Motor neuron (in vitro differentiated cells): ENCODE measurements around the gene TMCC1. TPM values are rescaled to one million over a fixed set of nuclear protein-coding genes. Genes with fewer than 3 reads are reported as not detected.

ENCODE experiments used
- ATAC-seq, 8 experiments: fragments of 200-7000 bp; cut with Tn5 transposase; replicated peaks in 6 of 8; 2 replicates each; pipeline ENCODE4 v1.8.0; 2021; ENCODE audit warnings: mild to moderate bottlenecking in 8 of 8, moderate library complexity in 8 of 8
- H3K27ac ChIP-seq, 2 donors: fragments of 250-450 bp; sonication (Bioruptor Pico); 2 replicates each; pipeline ENCODE4 v1.9.0; 2021; ENCODE audit warnings: antibody characterized with exemption in 2 of 2, mild to moderate bottlenecking in 2 of 2, moderate library complexity in 1 of 2
- H3K4me1 ChIP-seq, 2 donors: fragments of 250-450 bp; sonication (Bioruptor Pico); replicated peaks in 1 of 2; 2 replicates each; pipeline ENCODE4 v1.6.1; 2021; ENCODE audit warnings: antibody characterized with exemption in 2 of 2, mild to moderate bottlenecking in 2 of 2, moderate library complexity in 1 of 2
- H3K4me3 ChIP-seq, 5 donors: fragments of 250-450 bp; sonication (Bioruptor Pico); 2 replicates each; pipeline ENCODE4 v1.9.0; 2021; ENCODE audit warnings: antibody characterized with exemption in 5 of 5, mild to moderate bottlenecking in 5 of 5, moderate library complexity in 4 of 5
- WGBS, 10 experiments: fragments of 450-650 bp; shearing (Covaris generic); methylation state at CpG; one replicate each; pipeline ENCODE4 v1.0.0; 2022; 5-methylcytosine and 5-hydroxymethylcytosine counted together
- in situ Hi-C, 9 experiments: fragments of 400-800 bp; cut with MboI; loops; one replicate each; pipeline ENCODE4 v1.15.0; 2021; ENCODE audit warnings: low sequenced_read_pairs in 9 of 9, low pct_unique_long_range_greater_than_20kb in 2 of 9; ENCODE audit not compliant: unreplicated experiment in 9 of 9
- total RNA-seq, 8 experiments: library from RNA; unstranded; fragments of 300-600 nt; gene quantifications; 2 replicates each; pipeline versions ENCODE4 v1.2.3 to v1.2.4, GENCODE V29; 2022

Gene TMCC1
- total RNA-seq, 8 experiments from 2014 or later: 20.0 to 53.2 (median 33.8) TPM

DNA sequence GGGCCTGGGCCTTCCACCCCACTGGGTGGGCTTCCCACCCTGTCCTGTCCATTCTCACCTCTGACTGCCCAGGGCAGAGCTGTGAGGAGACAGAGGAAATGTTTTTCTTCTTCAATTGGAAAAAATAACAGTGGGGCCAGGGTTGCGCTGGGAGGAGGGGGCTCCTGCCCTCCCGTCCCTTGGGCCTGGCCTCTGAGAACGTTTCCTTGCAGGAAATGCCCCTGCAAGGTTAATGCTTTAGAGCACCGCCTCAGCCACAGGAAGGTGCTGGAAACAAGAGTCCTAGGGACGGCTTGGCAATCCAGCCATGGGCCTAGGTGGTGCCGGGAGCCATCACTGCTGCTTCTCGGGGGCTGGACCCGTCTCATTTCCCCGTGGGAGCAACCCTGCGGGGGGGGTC, 283.2 kb downstream of the TMCC1 start:
- in situ Hi-C loops: loop anchor here in 1 of 9 experiments (25.0 kb wide), 1 partner anchor 123 kb away; no protein-coding TSS in a partner anchor
- Histone ChIP-seq H3K4me1 (peaks cover 0 to 21% of the 10 kb centered on the region in 2 donors), H3K27ac (no peak overlapping the region), H3K4me3 (no peak overlapping the region)
- WGBS, 10 experiments: 47 to 80% (median 53%) methylated on average over 3 of the region's 10 CpGs; no CpG with 5 or more reads in 7 of the 10 experiments
- ATAC-seq: no peak

GRCh38 chr3:129609591-129610182, 283.8 kb downstream of the TMCC1 start:
- ATAC-seq: no peak
- Histone ChIP-seq H3K4me3 (no peak overlapping the region), H3K27ac (no peak overlapping the region), H3K4me1 (peaks cover 0 to 23% of the 10 kb centered on the region in 2 donors)
- in situ Hi-C loops: loop anchor here in 1 of 9 experiments (25.0 kb wide), 1 partner anchor 122 kb away; no protein-coding TSS in a partner anchor
- WGBS, 10 experiments: 60 to 100% (median 72%) methylated on average over 1 to 3 of the region's 3 CpGs; no CpG with 5 or more reads in 2 of the 10 experiments

GRCh38 chr3:129608936-129609590, 284.4 kb downstream of the TMCC1 start:
- Histone ChIP-seq H3K4me1 (peaks cover 0 to 27% of the 10 kb centered on the region in 2 donors), H3K4me3 (no peak overlapping the region), H3K27ac (no peak overlapping the region)
- 50 to 83% (median 77%) methylated on average over 1 to 3 of the region's 4 CpGs; no CpG with 5 or more reads in 6 of the 10 experiments for WGBS, 10 experiments
- in situ Hi-C loops: loop anchor here in 1 of 9 experiments (25.0 kb wide), 1 partner anchor 122 kb away; no protein-coding TSS in a partner anchor
- ATAC-seq: no peak

DNA sequence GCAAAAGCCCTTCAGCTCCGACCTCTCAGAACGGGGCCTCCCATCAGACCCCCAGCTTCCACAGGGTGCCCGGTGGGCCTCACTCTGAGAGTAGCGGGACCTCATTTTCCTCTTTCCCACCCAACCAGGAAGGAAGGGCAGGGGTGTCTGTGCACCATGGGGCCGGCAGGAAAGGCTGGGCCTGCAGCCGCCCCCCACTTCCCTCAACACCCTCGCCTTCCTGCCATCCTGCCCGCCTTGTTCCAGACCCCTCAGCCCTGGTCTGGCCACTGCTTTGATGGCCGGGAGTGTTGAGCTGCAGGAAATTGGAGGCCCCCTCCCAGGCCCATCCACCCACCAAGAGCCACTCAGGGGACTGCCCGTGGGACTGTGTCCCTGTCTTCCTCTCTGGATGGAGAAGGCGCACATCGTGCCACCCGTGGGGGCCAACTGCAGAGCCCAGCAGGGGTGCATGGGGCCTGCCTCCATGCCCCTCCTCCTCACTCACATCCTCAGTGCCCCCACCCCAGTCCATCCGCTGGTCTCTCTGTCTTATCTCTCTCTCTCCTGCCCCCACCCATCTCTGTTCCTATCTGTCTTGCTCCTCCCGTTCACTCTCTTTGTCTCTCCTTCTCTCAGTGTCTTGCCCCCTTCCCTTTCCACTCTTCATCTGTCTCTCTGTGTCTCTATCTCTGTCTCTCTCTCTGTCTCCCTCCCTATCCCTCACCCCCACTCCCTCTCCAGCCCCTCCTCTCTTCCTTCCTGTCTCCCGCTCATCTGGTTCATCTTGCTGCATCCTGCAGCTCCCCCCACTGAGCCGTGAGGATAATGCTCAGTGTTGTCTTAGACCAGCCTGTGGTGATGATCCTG, 285.2 kb downstream of the TMCC1 start:
- ATAC-seq: peak in 5 of 8 experiments; percentile 8 to 24 (median 21)
- H3K4me3 ChIP-seq: no peak overlapping the region
- no peak overlapping the region for H3K27ac ChIP-seq
- peaks cover 3 to 34% of the 10 kb centered on the region in 2 donors for H3K4me1 ChIP-seq
- 100% methylated on average over 3 of the region's 17 CpGs; no CpG with 5 or more reads in 9 of the 10 experiments for WGBS, 10 experiments
- in situ Hi-C loops: loop anchor here in 1 of 9 experiments (25.0 kb wide), 1 partner anchor 121 kb away; no protein-coding TSS in a partner anchor

GRCh38 chr3:129607391-129608068, 286.0 kb downstream of the TMCC1 start:
- WGBS, 10 experiments: 89% methylated on average over 5 of the region's 18 CpGs; no CpG with 5 or more reads in 9 of the 10 experiments
- in situ Hi-C loops: loop anchor here in 1 of 9 experiments (25.0 kb wide), 1 partner anchor 120 kb away; no protein-coding TSS in a partner anchor
- H3K4me3 ChIP-seq: peak overlapping the region in 1 of 5 donors; percentile 46
- peaks cover 8 to 38% of the 10 kb centered on the region in 2 donors for H3K4me1 ChIP-seq
- no peak for ATAC-seq
- H3K27ac ChIP-seq: peak overlapping the region in 1 of 2 donors; percentile 1

DNA sequence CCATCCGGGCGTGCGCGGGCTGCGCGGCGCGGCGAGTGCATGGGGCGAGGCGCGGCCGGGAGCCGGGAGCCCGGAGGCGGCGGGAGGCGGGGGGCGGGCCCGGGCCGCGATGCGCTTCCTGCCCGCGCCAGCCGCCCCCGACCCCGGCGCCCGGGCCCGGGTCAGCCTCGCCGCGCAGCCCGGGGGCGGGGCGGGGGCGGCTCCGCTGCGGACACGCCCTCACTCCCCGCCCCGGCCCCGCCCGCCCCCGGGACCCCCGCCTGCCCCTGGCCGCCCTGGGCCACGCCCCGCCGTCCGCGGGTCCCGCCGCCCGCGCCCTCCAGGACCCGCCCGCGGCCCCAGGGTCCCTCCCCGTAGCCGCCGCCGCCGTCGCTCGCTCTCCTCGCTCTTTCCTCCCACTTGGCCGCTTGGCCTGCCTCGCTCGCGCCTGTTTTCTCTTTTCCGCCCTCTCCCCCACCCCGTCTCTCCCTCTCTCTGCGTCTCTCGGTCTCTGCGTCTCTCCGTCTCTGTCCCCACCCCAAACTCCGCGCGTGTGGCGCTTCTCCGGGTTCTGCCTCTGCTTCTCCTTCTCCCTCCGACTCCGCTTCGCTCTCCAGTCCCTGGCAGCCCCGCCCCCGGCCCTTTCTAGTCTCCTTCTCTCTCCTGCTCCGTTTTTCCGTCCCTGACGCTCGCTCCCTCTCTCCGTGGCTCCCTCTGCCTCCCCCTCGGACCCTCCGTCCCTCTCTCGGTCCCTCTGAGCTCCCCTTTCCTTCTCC, 286.7 kb downstream of the TMCC1 start, which contains the start of gene PLXND1:
Gene PLXND1, minus strand, starts transcription at position 41 of the 755 bp plus-strand sequence. Its CDS starts 37 bp downstream, at position 4.
- Histone ChIP-seq H3K4me1 (peaks cover 8 to 31% of the 10 kb centered on the region in 2 donors), H3K27ac (peak within 1 kb of the TSS in 1 of 2 donors; percentile 1), H3K4me3 (peak within 1 kb of the TSS; percentile 18 to 46 (median 36))
- WGBS, 10 experiments: no CpG with 5 or more reads among the region's 96 CpGs
- in situ Hi-C loops: loop anchor here in 1 of 9 experiments (25.0 kb wide), 1 partner anchor 120 kb away; no protein-coding TSS in a partner anchor
- ATAC-seq: peak; percentile 34 to 75 (median 65)

- no peak overlapping the region for H3K27ac ChIP-seq
- in situ Hi-C loops: loop anchor here in 1 of 9 experiments (25.0 kb wide), 1 partner anchor 119 kb away; no protein-coding TSS in a partner anchor
- peak; percentile 1 to 32 (median 11) for ATAC-seq
- H3K4me1 ChIP-seq: peaks cover 8 to 28% of the 10 kb centered on the region in 2 donors
- peak overlapping the region; percentile 18 to 46 (median 36) for H3K4me3 ChIP-seq
- 0 to 4% (median 2%) methylated on average over 2 to 44 of the region's 98 CpGs; no CpG with 5 or more reads in 4 of the 10 experiments for WGBS, 10 experiments
These were observed 287.4 kb downstream of the TMCC1 start for GRCh38 chr3:129605922-129606635.

- peak; percentile 6 to 50 (median 26) for ATAC-seq
- 0 to 27% (median 2%) methylated on average over 1 to 11 of the region's 98 CpGs; no CpG with 5 or more reads in 5 of the 10 experiments for WGBS, 10 experiments
- in situ Hi-C loops: loop anchor here in 1 of 9 experiments (25.0 kb wide), 1 partner anchor 118 kb away; no protein-coding TSS in a partner anchor
- Histone ChIP-seq H3K27ac (no peak overlapping the region), H3K4me3 (peak overlapping the region; percentile 18 to 46 (median 36)), H3K4me1 (peaks cover 8 to 27% of the 10 kb centered on the region in 2 donors)
These were observed 288.1 kb downstream of the TMCC1 start for GRCh38 chr3:129605203-129605921.

DNA sequence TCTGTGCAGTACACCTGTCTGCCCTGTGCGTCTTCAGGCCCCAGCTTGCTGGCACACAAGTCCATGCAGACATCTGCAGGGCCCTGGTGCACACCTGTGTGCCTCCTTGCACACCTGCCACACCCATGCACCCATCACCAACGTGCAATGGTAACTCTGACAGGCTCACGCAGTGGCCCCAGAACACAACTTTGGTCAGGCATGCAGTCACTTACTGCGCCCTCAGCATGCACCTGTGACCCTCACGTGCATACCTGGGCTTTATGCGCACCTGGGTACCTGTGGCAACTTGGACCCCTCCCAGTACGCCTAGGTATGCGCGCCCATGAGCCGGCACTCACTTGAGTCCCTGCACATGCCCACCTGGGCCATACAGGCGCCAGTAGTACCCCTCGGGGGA, 288.7 kb downstream of the TMCC1 start:
- ATAC-seq: no peak
- in situ Hi-C loops: loop anchor here in 1 of 9 experiments (25.0 kb wide), 1 partner anchor 117 kb away; no protein-coding TSS in a partner anchor
- 25 to 80% (median 40%) methylated on average over 1 to 6 of the region's 12 CpGs; no CpG with 5 or more reads in 5 of the 10 experiments for WGBS, 10 experiments
- Histone ChIP-seq H3K4me1 (peaks cover 8 to 25% of the 10 kb centered on the region in 2 donors), H3K27ac (no peak overlapping the region), H3K4me3 (peak overlapping the region in 4 of 5 donors; percentile 32 to 46 (median 39))
